Measurements from ENCODE around the gene PTH2R.

Gene PTH2R

GRCh38 chr2:208485390-208485789 is 78.8 kb downstream of the PTH2R start:
- TF ChIP-seq CTCF (IDR thresholded peaks at IDR 0.05; ENCODE audit: borderline replicate concordance, insufficient read depth, low read depth, low read length) = no peak

GRCh38 chr2:208488686-208489564 is 82.3 kb downstream of the PTH2R start:
- H3K4me3 ChIP-seq (ENCODE audit: low read depth, low read length) = no peak overlapping the region
- TF ChIP-seq CTCF (IDR thresholded peaks at IDR 0.05; ENCODE audit: borderline replicate concordance, insufficient read depth, low read depth, low read length) = no peak

More at GRCh38 chr2:208485390-208485789, 78.8 kb downstream of the PTH2R start:
- H3K4me3 ChIP-seq (ENCODE audit: low read depth, low read length) = no peak overlapping the region

- H3K4me3 ChIP-seq (ENCODE audit: low read depth, low read length) = no peak overlapping the region
- no peak for TF ChIP-seq CTCF (IDR thresholded peaks at IDR 0.05; ENCODE audit: borderline replicate concordance, insufficient read depth, low read depth, low read length)
Observed at GRCh38 chr2:208489687-208490086, 83.1 kb downstream of the PTH2R start.

DNA sequence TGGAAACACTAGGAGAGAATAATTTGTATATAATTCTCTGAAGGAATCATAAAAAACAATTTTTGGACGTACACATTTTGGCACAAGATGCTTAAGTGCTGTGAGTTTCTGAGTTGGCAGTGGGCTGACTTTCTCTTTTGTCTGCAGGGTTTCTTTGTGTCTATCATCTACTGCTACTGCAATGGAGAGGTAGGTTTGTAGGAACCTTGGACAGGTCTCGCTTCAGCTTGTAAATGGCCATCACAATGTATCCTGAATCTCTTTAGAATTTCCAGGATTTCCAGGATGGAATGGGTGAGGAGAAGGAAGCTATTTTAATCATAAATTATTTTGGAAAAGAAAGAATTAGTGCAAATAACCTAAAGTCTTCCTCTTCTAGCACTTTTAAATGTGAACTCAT is 83.9 kb downstream of the PTH2R start:
- no peak for TF ChIP-seq CTCF (IDR thresholded peaks at IDR 0.05; ENCODE audit: borderline replicate concordance, insufficient read depth, low read depth, low read length)
- H3K4me3 ChIP-seq (ENCODE audit: low read depth, low read length) = no peak overlapping the region

DNA sequence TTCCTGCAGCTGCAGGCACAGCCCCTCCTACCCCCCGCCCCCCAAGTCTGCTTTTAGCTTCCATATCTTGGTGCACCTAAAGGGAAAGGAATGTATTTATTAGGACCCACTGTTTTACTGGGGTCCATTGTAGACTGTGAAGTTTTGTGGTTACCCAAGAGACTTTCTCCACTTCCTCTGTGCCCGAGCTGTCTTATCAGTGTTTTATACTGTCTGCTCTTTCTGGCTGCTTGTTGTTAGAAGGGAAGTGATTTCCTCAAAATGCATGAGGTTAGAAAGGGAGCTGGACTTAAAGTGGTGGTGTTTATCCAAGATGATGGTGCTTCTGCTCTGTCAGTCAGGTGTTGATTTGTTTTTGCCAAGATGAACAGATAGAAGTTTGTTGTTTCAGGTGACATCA is 85.0 kb downstream of the PTH2R start:
- no peak for TF ChIP-seq CTCF (IDR thresholded peaks at IDR 0.05; ENCODE audit: borderline replicate concordance, insufficient read depth, low read depth, low read length)
- H3K4me3 ChIP-seq (ENCODE audit: low read depth, low read length) = no peak overlapping the region

DNA sequence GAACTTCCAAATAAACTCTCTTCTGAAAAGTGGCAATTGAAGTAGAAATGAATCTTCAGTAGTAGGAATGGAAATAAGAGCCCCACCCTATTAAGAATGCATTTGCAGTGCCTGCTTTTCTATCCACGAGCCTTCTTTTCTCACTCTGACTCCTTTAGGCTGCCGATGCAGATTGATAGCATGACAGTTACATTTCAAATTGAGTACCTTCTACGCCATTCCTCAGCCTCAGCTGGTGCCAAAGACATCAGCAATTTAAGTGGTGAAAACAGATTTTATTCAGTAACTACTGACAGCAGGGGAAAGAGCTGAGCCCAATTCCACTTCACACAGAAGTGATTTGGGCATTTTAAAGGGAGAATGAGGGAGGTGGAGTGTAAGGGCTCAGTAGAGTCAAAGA is 85.5 kb downstream of the PTH2R start:
- H3K4me3 ChIP-seq (ENCODE audit: low read depth, low read length) = no peak overlapping the region
- no peak for TF ChIP-seq CTCF (IDR thresholded peaks at IDR 0.05; ENCODE audit: borderline replicate concordance, insufficient read depth, low read depth, low read length)

GRCh38 chr2:208493186-208493585 is 86.6 kb downstream of the PTH2R start:
- no peak overlapping the region for H3K4me3 ChIP-seq (ENCODE audit: low read depth, low read length)
- TF ChIP-seq CTCF (IDR thresholded peaks at IDR 0.05; ENCODE audit: borderline replicate concordance, insufficient read depth, low read depth, low read length) = no peak
